OCI-LY1 (cell line): ENCODE data around the gene AKAP8L.

ENCODE experiments used
- EZH2 ChIP-seq: fragments of 200-600 bp; sonication (generic), shearing (Covaris generic); IDR thresholded peaks from 2 replicates; pipeline ENCODE4 v1.8.0; 2017; ENCODE audit warnings: borderline replicate concordance, mixed run types, mild to moderate bottlenecking, antibody characterized with exemption, low read length, moderate library complexity, mixed read lengths
- TF ChIP-seq, protein P1 (sequence below): fragments of 200-600 bp; sonication (generic), shearing (Covaris generic); IDR thresholded peaks from 2 replicates; pipeline ENCODE4 v1.5.1; 2017; ENCODE audit warnings: mild to moderate bottlenecking, antibody characterized with exemption, low read length, moderate library complexity, mixed read lengths

DNA sequence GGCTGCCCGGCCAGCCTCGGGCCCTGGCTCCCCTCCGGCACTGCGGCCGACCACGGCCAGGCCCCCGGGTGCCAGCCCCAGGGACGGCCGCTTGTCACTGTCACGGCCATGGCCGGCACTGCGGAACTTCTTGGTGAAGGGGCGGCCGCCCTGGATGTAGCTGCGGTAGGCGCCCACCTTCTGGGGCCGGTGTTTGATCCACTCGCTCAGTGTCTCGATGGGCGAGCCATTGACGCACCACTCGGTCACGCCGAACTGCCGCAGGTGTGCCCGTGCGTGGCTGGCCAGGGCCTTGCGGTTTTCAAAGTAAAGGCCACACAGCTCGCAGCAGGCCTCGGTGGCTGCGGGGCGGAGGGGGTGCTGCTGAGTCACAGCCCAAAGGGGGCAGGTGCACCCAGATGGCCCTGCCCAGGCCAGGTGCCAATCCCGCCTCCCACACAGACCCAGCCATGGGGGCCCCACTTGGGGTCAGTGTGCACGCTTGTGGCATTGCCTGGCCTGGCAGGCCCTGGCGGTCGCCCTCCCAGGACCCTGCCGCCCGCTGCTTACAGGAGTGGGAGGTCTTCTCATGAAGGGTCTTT, 6.0 kb upstream of the AKAP8L start:
- TF ChIP-seq, protein P1, sequence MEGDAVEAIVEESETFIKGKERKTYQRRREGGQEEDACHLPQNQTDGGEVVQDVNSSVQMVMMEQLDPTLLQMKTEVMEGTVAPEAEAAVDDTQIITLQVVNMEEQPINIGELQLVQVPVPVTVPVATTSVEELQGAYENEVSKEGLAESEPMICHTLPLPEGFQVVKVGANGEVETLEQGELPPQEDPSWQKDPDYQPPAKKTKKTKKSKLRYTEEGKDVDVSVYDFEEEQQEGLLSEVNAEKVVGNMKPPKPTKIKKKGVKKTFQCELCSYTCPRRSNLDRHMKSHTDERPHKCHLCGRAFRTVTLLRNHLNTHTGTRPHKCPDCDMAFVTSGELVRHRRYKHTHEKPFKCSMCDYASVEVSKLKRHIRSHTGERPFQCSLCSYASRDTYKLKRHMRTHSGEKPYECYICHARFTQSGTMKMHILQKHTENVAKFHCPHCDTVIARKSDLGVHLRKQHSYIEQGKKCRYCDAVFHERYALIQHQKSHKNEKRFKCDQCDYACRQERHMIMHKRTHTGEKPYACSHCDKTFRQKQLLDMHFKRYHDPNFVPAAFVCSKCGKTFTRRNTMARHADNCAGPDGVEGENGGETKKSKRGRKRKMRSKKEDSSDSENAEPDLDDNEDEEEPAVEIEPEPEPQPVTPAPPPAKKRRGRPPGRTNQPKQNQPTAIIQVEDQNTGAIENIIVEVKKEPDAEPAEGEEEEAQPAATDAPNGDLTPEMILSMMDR: no peak
- no peak for TF ChIP-seq EZH2
